CD14-positive monocyte (primary cell): ENCODE data around the gene FAM210A. TPM values are rescaled to one million over a fixed set of nuclear protein-coding genes. Genes with fewer than 3 reads are reported as not detected.

Experiments used
- DNase-seq, 3 donors: peaks; one replicate each; pipeline ENCODE4 v3.0.0-alpha.2; 2011 to 2022
- H2AFZ ChIP-seq: 2 replicates; pipeline ENCODE4 v1.6.0; 2012; ENCODE audit warnings: mild to moderate bottlenecking, low read depth, low read length, inconsistent platforms; ENCODE audit not compliant: insufficient read depth, poor library complexity, severe bottlenecking
- H3K27ac ChIP-seq, 2 donors: 1 replicate in 1 of 2; 2 replicates in 1 of 2; pipeline ENCODE4 v1.5.1; 2012 to 2013; ENCODE audit warnings: low read length in 2 of 2, control low read depth in 1 of 2, inconsistent platforms in 1 of 2, low read depth in 1 of 2, mild to moderate bottlenecking in 1 of 2
- H3K27me3 ChIP-seq, 2 donors: one replicate each; pipeline versions ENCODE4 v1.6.0 to v1.6.1; 2011 to 2013; ENCODE audit warnings: low read length in 2 of 2; ENCODE audit not compliant: control insufficient read depth in 2 of 2, insufficient read depth in 2 of 2
- H3K36me3 ChIP-seq, 2 donors: replicated peaks in 1 of 2; 1 replicate in 1 of 2; 2 replicates in 1 of 2; pipeline versions ENCODE4 v1.5.1 to v1.6.1; 2012 to 2013; ENCODE audit warnings: low read length in 2 of 2, control low read depth in 1 of 2, inconsistent platforms in 1 of 2, mild to moderate bottlenecking in 1 of 2; ENCODE audit not compliant: insufficient read depth in 2 of 2, control insufficient read depth in 1 of 2
- H3K4me1 ChIP-seq, 2 donors: 1 replicate in 1 of 2; 2 replicates in 1 of 2; pipeline versions ENCODE4 v1.5.1 to v1.6.1; 2012 to 2013; ENCODE audit warnings: low read length in 2 of 2, control low read depth in 1 of 2, inconsistent platforms in 1 of 2, mild to moderate bottlenecking in 1 of 2, moderate library complexity in 1 of 2; ENCODE audit not compliant: insufficient read depth in 2 of 2, control insufficient read depth in 1 of 2
- H3K4me2 ChIP-seq: replicated peaks from 2 replicates; pipeline ENCODE3; 2012; ENCODE audit warnings: low read length, moderate library complexity, mild to moderate bottlenecking; ENCODE audit not compliant: poor library complexity, severe bottlenecking; ENCODE audit errors: extremely low read depth
- H3K4me3 ChIP-seq, 3 experiments: fragments of 200-600 bp in 1 of 3; sonication (generic) in 1 of 3; replicated peaks in 1 of 3; 1 replicate in 2 of 3; 2 replicates in 1 of 3; pipeline ENCODE4 v1.5.1; 2011 to 2013; ENCODE audit warnings: low read length in 3 of 3, mild to moderate bottlenecking in 3 of 3, control low read depth in 2 of 3, low read depth in 2 of 3, inconsistent platforms in 1 of 3, moderate library complexity in 1 of 3
- H3K79me2 ChIP-seq: 2 replicates; pipeline ENCODE4 v1.6.0; 2012; ENCODE audit warnings: mild to moderate bottlenecking, control low read depth, inconsistent platforms, low read length, moderate library complexity; ENCODE audit not compliant: insufficient read depth
- H3K9ac ChIP-seq: 2 replicates; pipeline ENCODE4 v1.6.0; 2017; ENCODE audit warnings: low read length, mild to moderate bottlenecking; ENCODE audit not compliant: insufficient read depth, poor library complexity, severe bottlenecking
- H3K9me3 ChIP-seq, 2 donors: replicated peaks in 1 of 2; 1 replicate in 1 of 2; 2 replicates in 1 of 2; pipeline versions ENCODE4 v1.5.1 to v1.6.1; 2012 to 2013; ENCODE audit warnings: low read length in 2 of 2, control low read depth in 1 of 2; ENCODE audit not compliant: control insufficient read depth in 1 of 2, insufficient read depth in 1 of 2
- H4K20me1 ChIP-seq: 2 replicates; pipeline ENCODE4 v1.6.0; 2012; ENCODE audit warnings: mild to moderate bottlenecking, low read length, control low read depth, moderate library complexity; ENCODE audit not compliant: insufficient read depth
- H3K27ac Mint-ChIP-seq, 7 donors: one replicate each; pipeline ENCODE4 v1.8.0; 2020; ENCODE audit warnings: mild to moderate bottlenecking in 7 of 7, mixed read lengths in 7 of 7, moderate library complexity in 6 of 7, inconsistent platforms in 2 of 7
- H3K27me3 Mint-ChIP-seq, 3 donors: one replicate each; pipeline ENCODE4 v1.8.0; 2021 to 2022; ENCODE audit warnings: low read depth in 3 of 3, mild to moderate bottlenecking in 3 of 3, mixed read lengths in 3 of 3, moderate library complexity in 3 of 3, inconsistent platforms in 1 of 3
- H3K36me3 Mint-ChIP-seq, 2 donors: one replicate each; pipeline ENCODE4 v1.8.0; 2020; ENCODE audit warnings: mixed read lengths in 2 of 2, inconsistent platforms in 1 of 2, mild to moderate bottlenecking in 1 of 2
- H3K4me1 Mint-ChIP-seq: one replicate; pipeline ENCODE4 v1.8.0; 2020; ENCODE audit warnings: mild to moderate bottlenecking, mixed read lengths
- H3K4me3 Mint-ChIP-seq, 2 donors: one replicate each; pipeline ENCODE4 v1.8.0; 2020; ENCODE audit warnings: mild to moderate bottlenecking in 2 of 2, mixed read lengths in 2 of 2, moderate library complexity in 1 of 2
- H3K9me3 Mint-ChIP-seq, 7 donors: one replicate each; pipeline ENCODE4 v1.8.0; 2020 to 2022; ENCODE audit warnings: mixed read lengths in 7 of 7, mild to moderate bottlenecking in 6 of 7, moderate library complexity in 6 of 7, inconsistent platforms in 2 of 7
- CTCF ChIP-seq: fragments of 200-600 bp; IDR thresholded peaks from one replicate; pipeline ENCODE4 v1.8.0; 2022; ENCODE audit warnings: antibody characterized with exemption, mild to moderate bottlenecking
- WGBS: methylation state at CpG from one replicate; pipeline ENCODE4 v1.1.5; 2013; ENCODE audit warnings: missing lambda C conversion rate; ENCODE audit not compliant: insufficient coverage; 5-methylcytosine and 5-hydroxymethylcytosine counted together
- intact Hi-C, 2 donors: fragments of 100-400 bp; cut with micrococcal nuclease; formaldehyde crosslinking; loops; one replicate each; pipeline versions ENCODE4 v1.15.0 to v1.15.1; 2023
- polyA plus RNA-seq, 3 donors: library from polyadenylated mRNA; depleted of rRNA in 1 of 3; unstranded in 2 of 3; stranded (reverse) in 1 of 3; fragments of 300-500 nt in 2 of 3; fragments of >200 nt in 1 of 3; fragmentation: Illumina TruSeq in 2 of 3; gene quantifications; 1 replicate in 2 of 3; 2 replicates in 1 of 3; pipeline ENCODE4 v1.2.3, GENCODE V29; 2012 to 2021

Gene FAM210A
- polyA plus RNA-seq, 3 donors = 2.8 to 6.9 (median 6.9) TPM

DNA sequence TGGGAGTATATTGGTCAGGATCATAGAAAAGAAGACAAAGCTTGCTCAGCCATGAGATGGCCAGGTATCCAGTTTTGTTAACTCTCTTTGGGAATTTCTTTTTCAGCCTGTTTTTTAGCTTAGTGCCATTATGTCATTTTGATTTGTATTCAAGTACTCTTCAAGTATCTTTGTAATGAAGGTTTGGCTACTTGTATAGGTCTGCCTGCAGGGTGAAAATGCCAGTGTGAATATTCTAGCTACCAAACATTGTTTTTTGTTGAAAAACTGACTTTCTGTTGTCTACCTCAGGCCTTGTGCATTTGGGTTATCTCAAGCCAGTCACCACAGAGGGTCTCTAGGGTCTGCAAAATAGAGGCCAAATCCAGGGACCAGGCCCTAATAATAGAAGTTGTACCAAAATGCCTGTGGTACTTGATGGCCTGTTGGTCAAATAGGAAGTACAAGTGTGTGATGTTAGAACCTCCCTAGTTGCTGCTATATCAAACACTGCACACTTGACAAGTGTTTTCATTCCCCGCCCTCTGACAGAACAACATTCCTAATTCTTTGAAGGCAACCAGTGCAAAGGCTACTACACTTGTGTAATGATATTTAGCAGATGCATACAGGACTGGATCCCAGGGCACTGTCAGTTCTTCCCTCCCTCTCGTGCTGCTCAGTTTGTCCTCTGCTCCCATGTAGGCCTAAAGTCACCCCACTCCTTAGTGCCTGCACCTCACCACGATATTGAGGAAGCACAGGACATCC is 36.5 kb upstream of the FAM210A start:
- H3K27ac Mint-ChIP-seq = no peak overlapping the region

DNA sequence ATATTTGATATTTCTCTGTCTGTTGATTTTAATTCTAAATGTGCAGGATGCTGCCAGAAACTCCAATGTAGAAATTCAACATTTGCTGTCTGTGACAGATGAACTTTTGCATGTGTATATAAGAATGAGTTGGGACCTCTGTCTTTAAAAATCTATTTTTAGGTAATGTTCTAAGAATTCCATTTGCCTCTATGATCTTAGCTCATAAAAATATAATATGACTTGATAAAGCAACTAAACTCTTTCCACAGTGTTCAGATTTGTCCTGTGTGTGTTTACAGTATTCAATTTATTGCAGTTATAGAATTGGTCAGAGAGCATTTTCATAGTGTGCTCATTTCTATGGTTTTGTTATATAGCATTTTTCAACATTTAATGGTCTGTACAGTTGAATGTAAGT is 33.7 kb upstream of the FAM210A start:
- Histone ChIP-seq H3K79me2 (no peaks in the 10 kb centered on the region), H3K4me1 (no peaks in the 10 kb centered on the region), H3K36me3 (peaks cover 27 to 82% of the 10 kb centered on the region in 2 donors), H3K9me3 (peaks cover 0 to 4% of the 10 kb centered on the region in 2 donors), H4K20me1 (no peaks in the 10 kb centered on the region), H2AFZ (no peak overlapping the region), H3K4me3 (no peak overlapping the region), H3K27ac (no peak overlapping the region), H3K27me3 (no peaks in the 10 kb centered on the region), H3K9ac (no peak overlapping the region), H3K4me2 (no peak overlapping the region)
- no peak for TF ChIP-seq CTCF
- Mint-ChIP-seq H3K27me3 (peaks cover 0 to 2% (median 0%) of the 10 kb centered on the region in 3 donors), H3K27ac (no peak overlapping the region), H3K4me3 (no peak overlapping the region), H3K36me3 (peaks cover 63 to 77% of the 10 kb centered on the region in 2 donors), H3K9me3 (peaks cover under 1 to 9% (median 5%) of the 10 kb centered on the region in 7 donors), H3K4me1 (no peaks in the 10 kb centered on the region)
- DNase-seq = no peak
- intact Hi-C loops = no loop called here

More for the DNA sequence above, 36.5 kb upstream of the FAM210A start:
- Histone ChIP-seq H3K4me3 (no peak overlapping the region), H3K27ac (no peak overlapping the region), H3K27me3 (no peaks in the 10 kb centered on the region), H3K4me1 (no peaks in the 10 kb centered on the region), H3K9ac (no peak overlapping the region), H4K20me1 (no peaks in the 10 kb centered on the region), H3K4me2 (no peak overlapping the region), H2AFZ (no peak overlapping the region), H3K79me2 (no peaks in the 10 kb centered on the region), H3K9me3 (peaks cover 7 to 14% of the 10 kb centered on the region in 2 donors), H3K36me3 (peaks cover 3 to 54% of the 10 kb centered on the region in 2 donors)
- no peak for TF ChIP-seq CTCF
- peaks cover 35 to 51% of the 10 kb centered on the region in 2 donors for H3K36me3 Mint-ChIP-seq
- no peak overlapping the region for H3K4me3 Mint-ChIP-seq
- peaks cover 0 to 2% (median 0%) of the 10 kb centered on the region in 3 donors for H3K27me3 Mint-ChIP-seq
- no peaks in the 10 kb centered on the region for H3K4me1 Mint-ChIP-seq
- peaks cover 14 to 29% (median 22%) of the 10 kb centered on the region in 7 donors for H3K9me3 Mint-ChIP-seq
- no peak for DNase-seq
- WGBS = 84% methylated on average over 2 of the region's 3 CpGs
- intact Hi-C loops = no loop called here
